PFSK-1 (cell line): ENCODE results near the gene TBX2.

Experiments
- FOXP2 ChIP-seq: optimal IDR thresholded peaks from 2 replicates; pipeline ENCODE3; 2011; ENCODE audit warnings: borderline replicate concordance, control low read depth, inconsistent platforms; ENCODE audit not compliant: insufficient read depth; ENCODE audit errors: extremely low read length, extremely low read depth
- POLR2AphosphoS5 ChIP-seq: IDR thresholded peaks from 2 replicates; pipeline ENCODE4 v1.6.1; 2012; ENCODE audit warnings: low read depth, mild to moderate bottlenecking, control low read depth, low read length, moderate library complexity
- SIN3A ChIP-seq: IDR thresholded peaks from 2 replicates; pipeline ENCODE4 v1.6.1; 2012; ENCODE audit warnings: mild to moderate bottlenecking, low read length, moderate library complexity, borderline replicate concordance; ENCODE audit not compliant: insufficient read depth
- TAF1 ChIP-seq: IDR thresholded peaks from 2 replicates; pipeline ENCODE4 v1.6.1; 2012; ENCODE audit warnings: low read length, control low read depth, borderline replicate concordance; ENCODE audit not compliant: insufficient read depth
- TF ChIP-seq, protein P1 (sequence below), 2 experiments: IDR thresholded peaks; 2 replicates each; pipeline versions ENCODE4 v1.6.1 to v1.8.0; 2011 to 2012; ENCODE audit warnings: low read depth in 2 of 2, low read length in 2 of 2, control low read depth in 1 of 2, inconsistent platforms in 1 of 2, mild to moderate bottlenecking in 1 of 2, moderate library complexity in 1 of 2; ENCODE audit not compliant: insufficient read depth in 1 of 2

Gene TBX2

DNA sequence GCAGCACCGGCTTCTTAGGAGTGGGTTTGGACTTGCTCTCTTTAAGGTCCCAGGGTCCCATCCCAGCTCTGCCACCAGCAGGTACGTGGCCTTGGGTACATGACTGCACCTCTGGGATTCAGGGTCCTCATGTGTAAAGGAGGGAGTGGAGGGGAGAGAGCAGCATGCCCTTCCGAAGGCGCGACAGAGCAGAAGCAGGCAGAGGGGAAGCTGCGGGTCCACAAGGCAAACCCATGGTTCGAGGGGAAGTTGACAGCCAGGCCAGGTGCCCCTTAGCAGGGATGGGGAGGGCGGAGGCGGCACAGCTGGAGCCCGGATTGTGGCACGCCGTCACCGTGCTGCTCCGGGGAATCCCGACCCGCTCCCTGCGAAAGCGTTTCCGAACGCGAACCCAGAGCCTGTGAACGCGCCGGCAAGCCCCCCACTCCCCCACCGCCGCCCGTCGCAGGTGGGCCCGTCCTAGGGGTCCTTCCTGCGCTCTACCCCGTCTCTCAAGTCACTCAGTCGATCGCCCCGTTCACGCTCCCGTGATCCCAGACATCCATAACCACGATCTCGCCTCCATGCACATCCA, 4.1 kb upstream of the TBX2 start:
- TF ChIP-seq TAF1: no peak
- TF ChIP-seq, protein P1, sequence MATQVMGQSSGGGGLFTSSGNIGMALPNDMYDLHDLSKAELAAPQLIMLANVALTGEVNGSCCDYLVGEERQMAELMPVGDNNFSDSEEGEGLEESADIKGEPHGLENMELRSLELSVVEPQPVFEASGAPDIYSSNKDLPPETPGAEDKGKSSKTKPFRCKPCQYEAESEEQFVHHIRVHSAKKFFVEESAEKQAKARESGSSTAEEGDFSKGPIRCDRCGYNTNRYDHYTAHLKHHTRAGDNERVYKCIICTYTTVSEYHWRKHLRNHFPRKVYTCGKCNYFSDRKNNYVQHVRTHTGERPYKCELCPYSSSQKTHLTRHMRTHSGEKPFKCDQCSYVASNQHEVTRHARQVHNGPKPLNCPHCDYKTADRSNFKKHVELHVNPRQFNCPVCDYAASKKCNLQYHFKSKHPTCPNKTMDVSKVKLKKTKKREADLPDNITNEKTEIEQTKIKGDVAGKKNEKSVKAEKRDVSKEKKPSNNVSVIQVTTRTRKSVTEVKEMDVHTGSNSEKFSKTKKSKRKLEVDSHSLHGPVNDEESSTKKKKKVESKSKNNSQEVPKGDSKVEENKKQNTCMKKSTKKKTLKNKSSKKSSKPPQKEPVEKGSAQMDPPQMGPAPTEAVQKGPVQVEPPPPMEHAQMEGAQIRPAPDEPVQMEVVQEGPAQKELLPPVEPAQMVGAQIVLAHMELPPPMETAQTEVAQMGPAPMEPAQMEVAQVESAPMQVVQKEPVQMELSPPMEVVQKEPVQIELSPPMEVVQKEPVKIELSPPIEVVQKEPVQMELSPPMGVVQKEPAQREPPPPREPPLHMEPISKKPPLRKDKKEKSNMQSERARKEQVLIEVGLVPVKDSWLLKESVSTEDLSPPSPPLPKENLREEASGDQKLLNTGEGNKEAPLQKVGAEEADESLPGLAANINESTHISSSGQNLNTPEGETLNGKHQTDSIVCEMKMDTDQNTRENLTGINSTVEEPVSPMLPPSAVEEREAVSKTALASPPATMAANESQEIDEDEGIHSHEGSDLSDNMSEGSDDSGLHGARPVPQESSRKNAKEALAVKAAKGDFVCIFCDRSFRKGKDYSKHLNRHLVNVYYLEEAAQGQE (IDR thresholded peaks at IDR 0.05; ENCODE audit: insufficient read depth in 1 of 2, low read depth in 2 of 2, low read length in 2 of 2): no peak
- no peak for TF ChIP-seq POLR2AphosphoS5
- TF ChIP-seq FOXP2: no peak
- no peak for TF ChIP-seq SIN3A

GRCh38 chr17:61395983-61396585, 3.6 kb upstream of the TBX2 start:
- no peak for TF ChIP-seq FOXP2
- no peak for TF ChIP-seq TAF1
- TF ChIP-seq SIN3A: no peak
- TF ChIP-seq POLR2AphosphoS5: no peak
- TF ChIP-seq, protein P1 (IDR thresholded peaks at IDR 0.05; ENCODE audit: insufficient read depth in 1 of 2, low read depth in 2 of 2, low read length in 2 of 2): no peak

- TF ChIP-seq FOXP2 (no peak), SIN3A (no peak), TAF1 (no peak), POLR2AphosphoS5 (no peak)
- TF ChIP-seq, protein P1 (IDR thresholded peaks at IDR 0.05; ENCODE audit: insufficient read depth in 1 of 2, low read depth in 2 of 2, low read length in 2 of 2): no peak
These were observed 3.0 kb upstream of the TBX2 start for GRCh38 chr17:61396586-61397085.

- TF ChIP-seq TAF1 (no peak), FOXP2 (no peak), POLR2AphosphoS5 (no peak)
These were observed 2.4 kb upstream of the TBX2 start for GRCh38 chr17:61397086-61397842.

DNA sequence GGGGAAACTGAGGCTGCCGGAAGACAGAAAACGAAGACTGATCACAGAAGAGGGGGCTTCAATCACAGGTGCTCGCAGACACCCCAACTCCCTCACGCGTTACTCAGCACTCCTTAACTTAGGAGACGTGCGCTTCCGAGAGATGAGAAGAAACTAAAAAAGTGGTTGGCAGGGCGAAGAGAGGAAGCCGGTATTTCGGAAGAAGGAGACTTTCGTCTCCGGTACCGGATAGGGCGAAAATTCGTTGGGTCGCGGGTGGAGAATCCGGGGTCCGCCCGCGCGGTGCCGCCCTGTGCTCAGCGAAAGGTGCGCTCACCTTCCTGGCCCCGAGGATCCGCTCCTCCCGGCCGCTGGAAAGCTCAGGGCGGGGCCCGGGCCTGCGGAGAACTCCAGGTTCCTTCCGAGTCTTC, 917 bp upstream of the TBX2 start:
- TF ChIP-seq POLR2AphosphoS5 (no peak), TAF1 (no peak)

- TF ChIP-seq TAF1 (no peak), SIN3A (no peak), POLR2AphosphoS5 (no peak), FOXP2 (no peak)
- TF ChIP-seq, protein P1 (IDR thresholded peaks at IDR 0.05; ENCODE audit: insufficient read depth in 1 of 2, low read depth in 2 of 2, low read length in 2 of 2): no peak
These were observed 548 bp downstream of the TBX2 start for GRCh38 chr17:61400066-61400716.
